Activated CD8-positive, alpha-beta T cell treated with anti-CD3 and anti-CD28 coated beads, Interleukin-2, amount 10 ng/mL, durations not matched to agents 7 days and 5 days (primary cell): ENCODE results near the gene HES6. TPM values are rescaled to one million over a fixed set of nuclear protein-coding genes. Genes with fewer than 3 reads are reported as not detected.

Experiments
- ATAC-seq: fragments of 150-1000 bp; cut with Tn5 transposase; one replicate; pipeline ENCODE4 v1.10.0; 2021; ENCODE audit warnings: moderate library complexity
- CTCF ChIA-PET: fragments of 350-600 bp; sonication (Branson Sonifier 250); formaldehyde crosslinking; loops from one replicate; lab custom pipeline; 2021; ENCODE audit warnings: antibody characterized with exemption; lab: Charles Lee
- POLR2A ChIA-PET: fragments of 350-600 bp; sonication (Branson Sonifier 250); formaldehyde crosslinking; loops from one replicate; lab custom pipeline; 2021; ENCODE audit warnings: antibody characterized with exemption; lab: Charles Lee
- DNase-seq: peaks from one replicate; pipeline ENCODE4 v3.0.0-alpha.2; 2020
- H3K27ac Mint-ChIP-seq: one replicate; pipeline ENCODE4 v1.8.0; 2021; ENCODE audit warnings: mild to moderate bottlenecking, mixed read lengths
- H3K27me3 Mint-ChIP-seq: one replicate; pipeline ENCODE4 v1.8.0; 2021; ENCODE audit warnings: low read depth, mixed read lengths
- H3K36me3 Mint-ChIP-seq: one replicate; pipeline ENCODE4 v1.8.0; 2021; ENCODE audit warnings: low read depth, mixed read lengths
- H3K4me1 Mint-ChIP-seq: one replicate; pipeline ENCODE4 v1.8.0; 2021; ENCODE audit warnings: low read depth, mixed read lengths
- H3K4me3 Mint-ChIP-seq: one replicate; pipeline ENCODE4 v1.8.0; 2021; ENCODE audit warnings: mild to moderate bottlenecking, mixed read lengths
- H3K9me3 Mint-ChIP-seq: one replicate; pipeline ENCODE4 v1.8.0; 2022; ENCODE audit warnings: mixed read lengths; ENCODE audit not compliant: insufficient read depth
- total RNA-seq, 2 experiments: library from RNA; stranded (reverse); gene quantifications; one replicate each; pipeline ENCODE4 v1.2.3, GENCODE V29; 2021

HES6 gene
- total RNA-seq, 2 experiments from 2014 or later, result 4.7 to 4.8 TPM

GRCh38 chr2:238203094-238203972 is 36.5 kb downstream of the HES6 start, which contains the start of gene ILKAP:
Gene ILKAP (minus strand): TSS chr2:238203695. CDS start chr2:238203553, 142 bp downstream.
- POLR2A ChIA-PET, result interaction anchor here (0.8 to 2.0 kb wide), 6 partner anchors 28 to 530 kb away, joined by 3 to 9 read pairs (median 3); partner anchors contain the start of gene SCLY
- no peaks in the 10 kb centered on the region for H3K27me3 Mint-ChIP-seq
- peak within 1 kb of the TSS; percentile 83 for H3K27ac Mint-ChIP-seq

DNA sequence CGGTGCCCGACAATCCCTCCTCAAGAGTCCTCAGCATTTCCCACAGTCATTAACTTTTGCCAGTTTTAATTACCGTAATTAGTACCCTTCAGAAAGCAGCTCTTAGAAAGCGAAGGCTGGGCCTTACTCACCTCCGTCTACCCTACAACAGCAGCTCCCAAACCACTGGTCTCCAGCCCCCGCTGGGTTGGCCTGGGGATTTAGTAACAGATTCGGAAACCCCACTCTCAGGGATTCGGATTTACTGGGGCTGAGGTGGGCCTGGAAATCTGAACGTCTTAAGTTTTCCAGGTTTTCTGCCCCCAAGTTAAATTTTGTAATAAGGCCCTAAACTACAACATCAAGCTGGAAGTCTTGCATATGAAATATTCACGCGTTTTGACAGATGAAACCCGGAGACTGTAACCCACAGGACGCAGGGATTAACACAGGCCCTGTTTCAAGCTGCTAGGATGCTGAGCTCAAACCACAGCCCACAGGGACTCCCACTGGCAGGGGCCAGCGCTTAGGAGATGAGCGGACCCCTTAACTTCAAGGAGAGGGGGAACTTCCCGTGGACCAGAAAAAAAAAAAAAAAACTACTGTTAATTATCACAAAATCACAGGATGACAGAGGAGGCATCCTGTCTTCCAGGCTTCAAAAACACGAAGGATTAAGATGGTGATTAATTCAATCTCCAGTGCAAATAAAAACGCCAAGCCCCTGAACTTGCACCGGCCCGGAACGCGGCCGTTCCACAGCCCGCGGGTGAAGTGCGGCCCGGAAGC is 37.3 kb downstream of the HES6 start:
- Mint-ChIP-seq H3K36me3 (peaks cover 30% of the 10 kb centered on the region), H3K9me3 (no peaks in the 10 kb centered on the region), H3K4me3 (peak overlapping the region; percentile 86), H3K27me3 (no peaks in the 10 kb centered on the region), H3K4me1 (peaks cover 49% of the 10 kb centered on the region), H3K27ac (peak overlapping the region; percentile 81)
- ATAC-seq, result no peak
- peak; percentile 39 for DNase-seq
- ChIA-PET CTCF (interaction anchor here (0.6 to 3.6 kb wide), 5 partner anchors 13 to 284 kb away, joined by 3 to 17 read pairs (median 3); no protein-coding TSS in a partner anchor), POLR2A (interaction anchor here (0.8 to 2.0 kb wide), 5 partner anchors 9 to 529 kb away, joined by 3 to 9 read pairs (median 4); partner anchors contain the start of gene SCLY)

More at GRCh38 chr2:238203094-238203972, 36.5 kb downstream of the HES6 start, which contains the start of gene ILKAP:
- H3K36me3 Mint-ChIP-seq, result peaks cover 27% of the 10 kb centered on the region
- ATAC-seq (peak; percentile 98), DNase-seq (peak; percentile 88)
- peaks cover 46% of the 10 kb centered on the region for H3K4me1 Mint-ChIP-seq
- peak within 1 kb of the TSS; percentile 86 for H3K4me3 Mint-ChIP-seq
- no peaks in the 10 kb centered on the region for H3K9me3 Mint-ChIP-seq
- CTCF ChIA-PET, result interaction anchor here (0.6 to 3.6 kb wide), 2 partner anchors 19 to 61 kb away, joined by 3 to 17 read pairs; no protein-coding TSS in a partner anchor

GRCh38 chr2:238190445-238190844 is 49.4 kb downstream of the HES6 start:
- POLR2A ChIA-PET, result no interaction called here
- H3K36me3 Mint-ChIP-seq, result peaks cover 62% of the 10 kb centered on the region

More at GRCh38 chr2:238190445-238190844, 49.4 kb downstream of the HES6 start:
- ATAC-seq (no peak), DNase-seq (no peak)
- Mint-ChIP-seq H3K9me3 (no peaks in the 10 kb centered on the region), H3K27ac (no peak overlapping the region), H3K27me3 (no peaks in the 10 kb centered on the region), H3K4me3 (no peak overlapping the region), H3K4me1 (peaks cover 1% of the 10 kb centered on the region)
- CTCF ChIA-PET, result interaction anchor here (1.3 kb wide), 2 partner anchors 11 to 14 kb away, joined by 3 read pairs; no protein-coding TSS in a partner anchor

Other genes starting within 250 kb of the HES6 start
- gene SCLY, start 179.0 kb downstream of the HES6 start, total RNA-seq, result 10 to 100 TPM; 34.1 to 40.4 TPM
- under 1 TPM; 0.10 to 0.13 TPM for gene ESPNL, start 139.7 kb downstream of the HES6 start, total RNA-seq
- not detected for gene KLHL30, start 101.4 kb downstream of the HES6 start, total RNA-seq
- under 1 TPM; 0.37 to 0.50 TPM for gene ERFE, start 81.1 kb downstream of the HES6 start, total RNA-seq
- 10 to 100 TPM; 58.3 to 62.7 TPM for gene ILKAP, start 36.3 kb downstream of the HES6 start, total RNA-seq
- 10 to 100 TPM; 14.6 to 17.6 TPM for gene PER2, start 48.6 kb upstream of the HES6 start, total RNA-seq
- 1 to 10 TPM; 7.1 to 7.5 TPM for gene TRAF3IP1, start 80.5 kb upstream of the HES6 start, total RNA-seq
- gene ASB1, start 186.9 kb upstream of the HES6 start, total RNA-seq, result 10 to 100 TPM; 27.9 to 31.0 TPM